CD1c-positive myeloid dendritic cell (primary cell): ENCODE data around the gene APBA3.
A peak's percentile ranks its signal among the peaks of the same experiment; 100 is the strongest.

Experiments used
- DNase-seq: peaks from one replicate; pipeline ENCODE4 v3.0.0-alpha.2; 2016; ENCODE audit errors: extremely low spot score

APBA3 gene

GRCh38 chr19:3761382-3762129, at the start of gene APBA3:
Gene APBA3, minus strand, starts transcription at chr19:3761692. Its CDS starts 1,428 bp downstream, at chr19:3760264.
- peak; percentile 97 for DNase-seq

GRCh38 chr19:3810708-3811355, 49.3 kb upstream of the APBA3 start:
- no peak for DNase-seq

DNA sequence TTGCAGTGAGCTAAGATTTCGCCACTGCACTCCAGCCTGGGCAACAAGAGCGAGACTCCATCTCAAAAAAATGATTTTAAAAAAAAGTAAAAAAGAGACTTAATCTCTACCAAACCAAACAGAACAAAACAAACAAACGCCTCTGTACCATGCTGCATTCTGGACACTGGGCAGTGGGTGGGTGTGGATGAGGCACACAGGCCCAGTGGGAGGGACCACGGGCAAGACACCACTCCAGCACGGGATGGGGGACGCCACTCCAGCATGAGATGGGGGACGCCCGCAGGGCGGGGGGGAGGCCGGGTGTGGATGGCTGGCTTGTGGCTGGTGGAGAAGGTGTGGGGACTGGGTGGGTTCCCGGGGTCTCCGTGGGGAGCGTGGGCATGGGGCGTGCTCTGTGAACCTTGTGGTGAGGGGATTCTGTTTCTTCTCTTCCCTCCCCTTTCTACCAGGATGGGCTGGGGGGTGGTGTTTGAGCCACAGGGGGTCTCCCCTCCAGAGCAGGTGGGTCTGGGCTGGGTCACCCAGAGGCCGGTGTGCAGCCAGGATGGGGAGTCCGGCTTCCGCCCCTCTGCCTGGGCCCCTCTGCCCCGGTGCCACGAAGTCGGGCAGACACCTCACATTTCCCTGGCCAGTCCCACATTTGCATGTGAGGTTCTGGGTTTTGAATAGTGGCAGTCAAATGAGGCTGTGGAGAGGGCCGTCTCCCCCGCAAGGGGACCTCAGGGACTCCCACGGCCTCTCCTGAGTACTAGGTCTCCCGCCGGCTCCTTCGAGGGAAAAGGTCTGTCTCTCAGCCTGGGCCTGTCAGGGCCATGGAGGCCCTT, 48.6 kb upstream of the APBA3 start:
- no peak for DNase-seq

GRCh38 chr19:3808420-3809143, 47.1 kb upstream of the APBA3 start:
- DNase-seq = no peak

GRCh38 chr19:3807574-3808354, 46.3 kb upstream of the APBA3 start:
- no peak for DNase-seq

GRCh38 chr19:3807131-3807480, 45.6 kb upstream of the APBA3 start:
- no peak for DNase-seq

DNA sequence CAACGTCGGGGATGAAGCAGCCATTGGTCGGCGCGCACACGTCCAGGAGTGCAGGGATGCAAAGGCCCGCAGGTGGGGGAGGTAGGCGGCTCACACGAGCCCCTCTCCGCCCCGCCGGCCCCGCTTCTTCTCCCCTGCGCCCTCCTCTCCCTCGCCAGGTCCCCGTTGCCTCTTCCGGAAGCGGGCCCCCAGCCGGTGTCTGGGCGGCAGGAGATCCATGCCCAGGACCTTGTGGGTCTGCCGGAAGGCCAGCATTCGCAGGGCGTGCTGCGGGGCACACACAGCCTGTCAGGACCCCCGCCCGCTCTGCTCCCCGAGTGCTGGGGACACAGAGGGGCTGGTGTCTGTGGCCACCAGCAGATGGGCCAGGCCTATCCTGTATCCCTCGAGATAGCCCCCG, 44.4 kb upstream of the APBA3 start:
- DNase-seq = no peak

DNA sequence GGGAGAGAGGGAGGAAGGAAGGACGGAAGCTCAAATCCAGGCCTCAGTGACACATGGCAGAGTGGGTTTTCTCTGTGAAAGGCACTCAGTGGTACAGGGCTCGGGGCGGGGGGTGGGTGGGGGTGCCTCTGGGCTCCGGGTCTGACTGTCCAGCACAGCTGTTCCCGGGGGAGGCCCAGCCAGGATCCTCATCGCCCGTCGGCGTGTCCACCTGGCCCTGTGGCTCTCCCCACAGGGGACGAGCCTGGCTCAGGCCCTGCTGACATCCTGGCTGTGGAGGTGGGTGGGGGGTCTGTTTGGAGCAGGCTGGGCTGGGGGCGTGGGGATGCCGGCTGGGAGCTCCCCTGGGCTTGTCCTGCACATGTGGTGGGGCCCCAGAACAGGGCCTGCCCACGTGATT, 42.9 kb upstream of the APBA3 start:
- DNase-seq = no peak

DNA sequence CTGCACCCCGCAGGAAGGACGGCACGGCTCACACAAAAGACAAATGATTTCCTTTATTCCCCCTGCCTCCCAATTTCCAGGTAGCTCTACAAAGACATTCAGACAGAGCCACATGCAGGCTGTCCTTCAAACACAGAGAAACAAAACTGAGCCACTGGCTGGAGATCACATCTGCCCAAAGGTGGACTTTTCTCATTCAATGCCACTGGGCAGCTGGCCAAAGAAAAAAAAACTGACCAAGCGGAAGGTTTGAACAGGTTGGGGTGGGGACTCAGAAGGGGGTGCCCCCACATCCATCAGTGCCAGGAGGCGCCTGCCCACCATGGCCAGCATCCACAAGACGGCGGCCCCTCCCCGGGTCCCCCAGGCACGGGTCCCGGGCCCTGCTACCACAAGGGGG, 42.5 kb upstream of the APBA3 start:
- no peak for DNase-seq

GRCh38 chr19:3803114-3803888, 41.8 kb upstream of the APBA3 start:
- no peak for DNase-seq

DNA sequence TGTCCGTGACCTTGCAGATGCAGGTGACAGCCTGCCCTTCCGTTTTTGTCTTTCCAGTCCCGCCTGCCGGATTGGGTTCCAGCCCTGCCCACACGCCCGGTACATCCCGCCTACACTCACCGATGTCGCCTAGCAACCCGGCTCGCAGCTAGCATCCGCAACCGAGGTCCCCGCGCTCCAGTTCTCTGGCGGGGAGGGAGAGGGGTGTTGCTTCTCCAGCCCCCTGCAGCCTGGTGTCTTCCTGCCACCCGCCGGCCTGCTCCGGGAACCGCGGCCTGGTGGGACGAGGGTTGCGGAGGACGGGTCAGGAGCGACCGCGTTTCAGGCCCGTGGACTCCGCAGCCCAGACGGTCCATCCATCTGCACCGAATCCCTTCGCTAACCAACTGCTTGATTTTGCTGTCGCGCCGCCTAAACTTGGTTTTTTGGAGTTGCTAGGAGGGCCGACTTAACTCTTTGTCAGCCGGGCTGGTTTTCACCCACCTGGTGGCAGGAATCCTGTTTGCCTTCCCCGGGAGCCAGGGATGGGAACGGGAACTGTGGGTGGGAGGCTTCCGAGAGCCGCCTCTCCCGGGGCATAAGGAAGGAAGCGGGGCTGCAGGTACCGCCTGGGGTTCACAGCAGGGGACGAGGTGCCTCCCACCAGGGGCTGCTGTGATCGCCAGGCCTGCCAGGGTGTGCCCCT, 40.1 kb upstream of the APBA3 start:
- DNase-seq = peak; percentile 68

- DNase-seq = no peak
Measured at GRCh38 chr19:3800996-3801395, 39.5 kb upstream of the APBA3 start.

DNA sequence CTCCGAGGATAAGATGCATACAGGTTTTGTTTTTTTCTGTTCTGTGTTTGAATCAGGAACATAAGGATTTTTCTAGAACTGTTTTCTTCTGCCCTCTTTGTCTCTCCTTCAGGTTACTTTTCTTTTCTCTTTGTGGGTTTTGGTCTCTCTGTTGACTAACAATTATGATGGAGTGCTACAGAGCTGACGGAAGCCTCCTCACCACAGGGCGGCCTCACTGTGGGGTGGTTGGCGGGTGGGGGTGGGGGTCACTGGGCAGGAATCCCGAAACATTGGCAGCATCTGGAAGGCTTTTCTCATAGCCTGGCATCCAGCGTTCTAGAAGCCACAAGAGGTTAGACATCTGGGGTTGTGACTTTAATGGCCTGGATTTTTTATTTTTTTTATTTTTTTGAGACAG, 36.6 kb upstream of the APBA3 start:
- no peak for DNase-seq

GRCh38 chr19:3796358-3796757, 34.9 kb upstream of the APBA3 start:
- no peak for DNase-seq

DNA sequence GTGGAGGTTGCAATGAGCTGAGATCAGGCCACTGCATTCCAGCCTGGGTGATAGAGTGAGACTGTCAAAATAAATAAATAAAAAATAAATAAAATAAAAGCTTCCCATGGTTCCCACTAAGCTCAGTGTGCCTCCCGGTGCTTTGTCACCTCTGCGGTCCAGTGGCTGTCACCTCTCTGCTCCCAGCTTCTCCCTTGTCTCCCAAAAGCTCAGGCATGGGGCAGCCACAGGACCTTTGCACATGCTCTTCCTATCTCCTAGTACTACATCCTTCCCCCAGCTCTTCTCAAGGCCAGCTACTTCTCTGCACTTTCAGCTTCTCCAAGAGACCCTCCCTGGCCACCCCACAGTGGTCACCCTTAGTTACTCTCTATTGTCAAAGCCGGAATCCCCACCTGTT, 32.3 kb upstream of the APBA3 start:
- DNase-seq = no peak

DNA sequence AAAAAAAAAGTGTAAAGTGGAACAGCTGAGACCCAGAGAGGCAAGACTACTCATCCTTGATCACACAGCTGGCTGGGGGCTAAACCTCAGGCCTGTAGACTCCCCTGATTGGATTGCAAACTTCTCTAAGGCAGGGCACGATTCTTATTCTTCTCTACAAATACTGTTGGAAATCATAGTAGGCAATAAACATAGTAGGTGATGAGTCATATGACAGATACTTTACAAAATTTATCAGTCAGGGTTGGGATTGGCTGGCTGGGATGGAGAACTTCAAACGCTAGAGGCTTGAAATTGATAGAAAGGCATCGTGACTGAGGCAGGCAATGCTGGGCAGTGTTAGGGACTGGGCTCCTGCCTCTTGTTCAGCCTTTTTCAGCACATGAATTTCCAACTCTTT, 30.6 kb upstream of the APBA3 start:
- DNase-seq = no peak

DNA sequence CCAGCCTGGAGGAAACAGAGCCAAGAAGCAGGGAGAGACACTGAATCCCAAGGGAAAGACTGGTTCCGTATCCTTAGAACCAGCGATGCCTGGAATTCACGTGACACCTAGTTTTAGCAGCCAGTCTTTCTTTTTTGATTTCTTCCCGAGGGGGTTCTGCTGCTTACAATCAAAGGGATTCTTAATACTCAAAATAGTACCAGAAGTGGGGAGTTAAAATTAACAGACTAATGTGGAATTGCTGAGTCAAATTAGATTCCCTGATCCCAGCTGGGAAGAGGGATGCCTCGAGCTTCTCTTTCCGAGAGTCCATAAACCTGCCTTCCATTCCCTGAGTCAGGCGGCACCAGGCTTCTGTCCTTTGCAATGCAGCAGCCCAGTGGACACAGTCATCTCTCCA, 29.4 kb upstream of the APBA3 start:
- no peak for DNase-seq

DNA sequence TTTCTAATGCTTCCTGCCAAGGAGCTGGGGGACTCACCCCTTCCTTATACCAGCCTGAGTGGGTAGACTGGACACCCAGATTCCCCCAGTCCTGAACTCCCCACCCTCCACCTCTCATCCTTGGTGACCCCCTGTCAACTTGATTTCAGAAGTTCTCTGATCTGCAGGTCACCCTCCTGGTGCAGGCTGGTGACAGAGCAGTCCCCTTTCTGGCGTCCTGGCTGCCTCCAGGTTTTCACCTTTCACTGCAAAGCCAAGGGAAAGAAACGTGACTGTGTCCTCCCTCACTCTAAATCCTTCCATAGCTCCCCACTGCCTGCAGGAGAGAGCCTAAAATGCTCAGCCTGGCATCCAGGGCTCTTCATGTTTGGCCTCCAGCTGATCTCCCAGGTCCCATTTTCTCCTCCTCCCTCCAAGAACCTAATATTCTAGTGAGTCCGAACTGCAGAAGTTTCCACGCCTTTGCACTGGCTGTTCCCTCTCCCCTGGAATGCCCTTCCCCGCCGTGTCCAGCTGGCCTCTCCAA, 28.8 kb upstream of the APBA3 start:
- no peak for DNase-seq

DNA sequence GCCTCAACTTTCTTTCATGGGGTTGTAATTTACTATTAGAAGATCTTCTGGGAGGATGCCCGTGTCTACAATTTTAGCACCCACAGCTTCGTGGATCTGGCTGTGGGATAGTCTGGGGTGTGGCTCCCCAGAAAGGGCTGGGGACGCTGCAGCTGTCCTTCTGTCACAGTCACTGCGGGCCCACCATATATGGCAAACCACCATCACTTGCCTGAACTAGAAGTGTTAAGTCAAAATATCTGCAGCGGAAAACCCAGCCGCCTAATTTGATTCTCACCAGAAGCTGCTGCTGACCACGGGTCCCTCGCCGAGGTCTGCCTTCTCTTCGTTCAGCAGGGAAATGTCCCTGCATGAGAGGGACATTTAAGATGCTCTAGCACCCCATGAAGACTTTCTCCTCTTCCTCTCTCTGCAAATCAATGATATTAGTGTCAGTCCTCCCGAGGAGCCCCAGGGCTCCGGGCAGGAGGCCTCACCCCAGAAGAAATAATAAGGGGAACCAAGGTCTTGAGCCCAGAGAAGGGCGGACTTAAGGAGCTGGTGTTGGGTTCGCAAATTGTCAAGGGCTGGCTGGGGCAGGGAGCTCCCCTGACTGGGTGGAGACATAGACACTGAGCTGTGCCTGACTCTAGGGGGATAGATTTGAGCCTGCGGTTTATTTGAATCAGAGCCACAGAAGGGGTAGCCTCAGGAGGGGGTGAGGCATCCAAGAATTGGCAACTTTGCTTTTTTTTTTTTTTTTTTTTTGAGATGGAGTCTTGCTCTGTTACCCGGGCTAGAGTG, 27.7 kb upstream of the APBA3 start:
- DNase-seq = no peak
